ENCODE results near the gene KCNIP4.

The KCNIP4 gene

GRCh38 chr4:21596521-21596920 lies 352.1 kb downstream of the KCNIP4 start:
- Mint-ChIP-seq H3K36me3 (ENCODE audit: low read depth) (no peaks in the 10 kb centered on the region), H3K9me3 (no peaks in the 10 kb centered on the region), H3K4me1 (ENCODE audit: low read depth) (no peaks in the 10 kb centered on the region), H3K27me3 (no peaks in the 10 kb centered on the region), H3K27ac (no peak overlapping the region), H3K4me3 (no peak overlapping the region)

- Mint-ChIP-seq H3K4me1 (ENCODE audit: low read depth) (no peaks in the 10 kb centered on the region), H3K4me3 (no peak overlapping the region), H3K9me3 (no peaks in the 10 kb centered on the region), H3K36me3 (ENCODE audit: low read depth) (no peaks in the 10 kb centered on the region), H3K27ac (no peak overlapping the region), H3K27me3 (no peaks in the 10 kb centered on the region)
These were observed 354.9 kb downstream of the KCNIP4 start for GRCh38 chr4:21593671-21594001.

- Mint-ChIP-seq H3K9me3 (no peaks in the 10 kb centered on the region), H3K36me3 (ENCODE audit: low read depth) (no peaks in the 10 kb centered on the region), H3K27me3 (no peaks in the 10 kb centered on the region), H3K4me3 (no peak overlapping the region), H3K4me1 (ENCODE audit: low read depth) (no peaks in the 10 kb centered on the region), H3K27ac (no peak overlapping the region)
These were observed 355.5 kb downstream of the KCNIP4 start for GRCh38 chr4:21592970-21593670.

GRCh38 chr4:21577056-21577455 lies 371.5 kb downstream of the KCNIP4 start:
- no peaks in the 10 kb centered on the region for H3K36me3 Mint-ChIP-seq (ENCODE audit: low read depth)

GRCh38 chr4:21571100-21571499 lies 377.5 kb downstream of the KCNIP4 start:
- no peak overlapping the region for H3K27ac Mint-ChIP-seq
- H3K9me3 Mint-ChIP-seq, result peaks cover 8% of the 10 kb centered on the region
- H3K36me3 Mint-ChIP-seq (ENCODE audit: low read depth), result no peaks in the 10 kb centered on the region
- H3K4me1 Mint-ChIP-seq (ENCODE audit: low read depth), result no peaks in the 10 kb centered on the region
- H3K27me3 Mint-ChIP-seq, result no peaks in the 10 kb centered on the region
- H3K4me3 Mint-ChIP-seq, result no peak overlapping the region

More at GRCh38 chr4:21577056-21577455, 371.5 kb downstream of the KCNIP4 start:
- H3K4me3 Mint-ChIP-seq, result no peak overlapping the region
- H3K27ac Mint-ChIP-seq, result no peak overlapping the region
- peaks cover 8% of the 10 kb centered on the region for H3K9me3 Mint-ChIP-seq
- H3K4me1 Mint-ChIP-seq (ENCODE audit: low read depth), result no peaks in the 10 kb centered on the region
- no peaks in the 10 kb centered on the region for H3K27me3 Mint-ChIP-seq

GRCh38 chr4:21569638-21570037 lies 378.9 kb downstream of the KCNIP4 start:
- Mint-ChIP-seq H3K27ac (no peak overlapping the region), H3K4me1 (ENCODE audit: low read depth) (no peaks in the 10 kb centered on the region), H3K9me3 (peaks cover 8% of the 10 kb centered on the region), H3K4me3 (no peak overlapping the region), H3K36me3 (ENCODE audit: low read depth) (no peaks in the 10 kb centered on the region), H3K27me3 (no peaks in the 10 kb centered on the region)

- no peak overlapping the region for H3K27ac Mint-ChIP-seq
- no peak overlapping the region for H3K4me3 Mint-ChIP-seq
- no peaks in the 10 kb centered on the region for H3K36me3 Mint-ChIP-seq (ENCODE audit: low read depth)
- no peaks in the 10 kb centered on the region for H3K27me3 Mint-ChIP-seq
- peaks cover 7% of the 10 kb centered on the region for H3K9me3 Mint-ChIP-seq
- no peaks in the 10 kb centered on the region for H3K4me1 Mint-ChIP-seq (ENCODE audit: low read depth)
These were observed 393.5 kb downstream of the KCNIP4 start for GRCh38 chr4:21555083-21555482.

GRCh38 chr4:21554500-21554899 lies 394.1 kb downstream of the KCNIP4 start:
- Mint-ChIP-seq H3K4me1 (ENCODE audit: low read depth) (no peaks in the 10 kb centered on the region), H3K27ac (no peak overlapping the region), H3K36me3 (ENCODE audit: low read depth) (no peaks in the 10 kb centered on the region), H3K9me3 (peaks cover 7% of the 10 kb centered on the region), H3K27me3 (no peaks in the 10 kb centered on the region), H3K4me3 (no peak overlapping the region)

GRCh38 chr4:21554066-21554465 lies 394.5 kb downstream of the KCNIP4 start:
- Mint-ChIP-seq H3K27ac (no peak overlapping the region), H3K27me3 (no peaks in the 10 kb centered on the region), H3K36me3 (ENCODE audit: low read depth) (no peaks in the 10 kb centered on the region), H3K9me3 (peaks cover 7% of the 10 kb centered on the region), H3K4me3 (no peak overlapping the region), H3K4me1 (ENCODE audit: low read depth) (no peaks in the 10 kb centered on the region)

GRCh38 chr4:21552455-21552854 lies 396.1 kb downstream of the KCNIP4 start:
- Mint-ChIP-seq H3K4me3 (no peak overlapping the region), H3K27ac (no peak overlapping the region), H3K9me3 (peaks cover 3% of the 10 kb centered on the region), H3K36me3 (ENCODE audit: low read depth) (no peaks in the 10 kb centered on the region), H3K4me1 (ENCODE audit: low read depth) (no peaks in the 10 kb centered on the region), H3K27me3 (no peaks in the 10 kb centered on the region)

- no peak overlapping the region for H3K4me3 Mint-ChIP-seq
- H3K9me3 Mint-ChIP-seq, result peaks cover 4% of the 10 kb centered on the region
- H3K27ac Mint-ChIP-seq, result no peak overlapping the region
- H3K27me3 Mint-ChIP-seq, result no peaks in the 10 kb centered on the region
- no peaks in the 10 kb centered on the region for H3K36me3 Mint-ChIP-seq (ENCODE audit: low read depth)
- no peaks in the 10 kb centered on the region for H3K4me1 Mint-ChIP-seq (ENCODE audit: low read depth)
These were observed 403.6 kb downstream of the KCNIP4 start for GRCh38 chr4:21544955-21545354.

- Mint-ChIP-seq H3K4me1 (ENCODE audit: low read depth) (no peaks in the 10 kb centered on the region), H3K9me3 (peaks cover 4% of the 10 kb centered on the region), H3K27me3 (no peaks in the 10 kb centered on the region), H3K4me3 (no peak overlapping the region), H3K27ac (no peak overlapping the region), H3K36me3 (ENCODE audit: low read depth) (no peaks in the 10 kb centered on the region)
These were observed 404.2 kb downstream of the KCNIP4 start for GRCh38 chr4:21544415-21544814.

GRCh38 chr4:21543514-21543913 lies 405.1 kb downstream of the KCNIP4 start:
- no peaks in the 10 kb centered on the region for H3K4me1 Mint-ChIP-seq (ENCODE audit: low read depth)
- H3K36me3 Mint-ChIP-seq (ENCODE audit: low read depth), result no peaks in the 10 kb centered on the region
- H3K27me3 Mint-ChIP-seq, result no peaks in the 10 kb centered on the region
- H3K27ac Mint-ChIP-seq, result no peak overlapping the region
- H3K4me3 Mint-ChIP-seq, result no peak overlapping the region
- H3K9me3 Mint-ChIP-seq, result peaks cover 4% of the 10 kb centered on the region

- H3K27ac Mint-ChIP-seq, result no peak overlapping the region
- H3K9me3 Mint-ChIP-seq, result no peaks in the 10 kb centered on the region
- no peaks in the 10 kb centered on the region for H3K27me3 Mint-ChIP-seq
- no peak overlapping the region for H3K4me3 Mint-ChIP-seq
- H3K36me3 Mint-ChIP-seq (ENCODE audit: low read depth), result no peaks in the 10 kb centered on the region
- no peaks in the 10 kb centered on the region for H3K4me1 Mint-ChIP-seq (ENCODE audit: low read depth)
These were observed 412.7 kb downstream of the KCNIP4 start for GRCh38 chr4:21535898-21536297.

GRCh38 chr4:21531048-21531447 lies 417.5 kb downstream of the KCNIP4 start:
- no peak overlapping the region for H3K4me3 Mint-ChIP-seq
- no peaks in the 10 kb centered on the region for H3K36me3 Mint-ChIP-seq (ENCODE audit: low read depth)
- no peak overlapping the region for H3K27ac Mint-ChIP-seq
- no peaks in the 10 kb centered on the region for H3K27me3 Mint-ChIP-seq
- H3K9me3 Mint-ChIP-seq, result no peaks in the 10 kb centered on the region
- no peaks in the 10 kb centered on the region for H3K4me1 Mint-ChIP-seq (ENCODE audit: low read depth)

GRCh38 chr4:21529214-21529613 lies 419.4 kb downstream of the KCNIP4 start:
- H3K27ac Mint-ChIP-seq, result no peak overlapping the region
- no peaks in the 10 kb centered on the region for H3K36me3 Mint-ChIP-seq (ENCODE audit: low read depth)

More at GRCh38 chr4:21529214-21529613, 419.4 kb downstream of the KCNIP4 start:
- Mint-ChIP-seq H3K4me1 (ENCODE audit: low read depth) (no peaks in the 10 kb centered on the region), H3K9me3 (peaks cover 7% of the 10 kb centered on the region), H3K4me3 (no peak overlapping the region), H3K27me3 (no peaks in the 10 kb centered on the region)
